HG02943 (cell line): ENCODE data around the gene TMEM196.
"Not testable (repeated sequence)": the region's sequence is repeated elsewhere in the genome, so short reads cannot be mapped to it uniquely, and the experiment has no call there.

Experiments used
- ATAC-seq: cut with Tn5 transposase; IDR thresholded peaks from one replicate; pipeline ENCODE4 v1.9.1; 2021; ENCODE audit warnings: mild to moderate bottlenecking, low read depth, moderate library complexity; ENCODE audit not compliant: unreplicated experiment

The TMEM196 gene

DNA sequence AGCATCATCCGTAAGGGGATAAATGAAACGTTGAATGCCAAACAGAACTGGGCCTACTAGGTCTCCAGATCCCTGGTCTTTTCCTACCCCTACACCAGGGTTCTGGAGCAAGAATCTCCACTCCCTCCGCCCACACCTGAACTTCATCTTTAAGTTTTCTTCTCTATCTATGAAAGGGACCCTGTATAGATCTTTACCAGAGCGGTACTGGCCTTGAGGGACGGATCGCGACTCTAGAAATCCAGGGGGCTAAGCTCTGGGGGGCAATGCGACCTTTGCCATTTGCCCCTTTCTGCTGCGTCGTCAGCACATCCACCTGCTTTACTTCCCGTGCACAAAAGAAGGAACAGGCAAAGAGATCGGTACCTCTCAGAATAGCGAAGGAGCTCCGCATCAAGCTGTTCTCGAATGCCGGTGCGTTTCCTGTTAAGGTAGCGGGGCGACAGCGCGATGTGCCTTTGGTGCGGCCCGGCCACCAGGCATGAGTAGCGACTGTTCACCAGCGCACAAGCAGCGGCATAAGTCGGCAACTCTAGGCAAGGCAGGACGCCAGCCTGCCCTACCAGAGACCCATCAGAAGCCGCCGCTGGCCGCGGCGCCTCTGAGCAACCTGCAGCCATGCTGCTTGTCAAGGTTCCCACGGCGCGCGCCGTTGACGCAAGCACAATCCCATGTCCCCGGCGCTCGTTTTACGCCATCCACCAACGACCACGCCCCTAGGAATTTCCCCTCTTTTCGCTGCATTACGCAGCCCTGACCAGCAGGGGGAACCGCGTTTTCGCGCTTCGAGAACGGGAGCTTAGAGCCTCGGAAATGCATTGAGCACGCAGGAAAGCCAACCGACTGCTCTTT lies 64.8 kb downstream of the TMEM196 start, which contains the start of gene POLR1F:
Gene POLR1F, minus strand, starts transcription at position 641 of the 852 bp plus-strand sequence. Its CDS starts 21 bp downstream, at position 620.
- peak; percentile 99 for ATAC-seq

DNA sequence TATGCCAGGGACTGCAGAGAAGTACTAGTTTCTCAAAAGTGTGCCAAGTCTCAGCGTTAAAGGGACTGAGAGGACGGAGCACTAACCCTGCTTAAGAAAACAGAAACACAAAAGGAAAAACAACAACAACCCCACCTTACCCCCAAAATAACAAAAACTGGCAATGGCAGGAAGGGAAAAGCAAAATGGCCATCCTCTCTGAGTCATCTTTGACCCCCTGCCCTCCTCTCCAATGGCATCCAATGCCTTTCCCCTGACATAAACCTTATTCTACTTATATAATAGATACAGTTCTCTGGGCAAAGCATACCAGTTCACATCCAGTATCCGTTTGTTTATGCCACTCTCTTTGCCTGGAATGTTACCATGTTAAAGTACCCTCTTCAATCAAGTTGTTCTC lies 66.2 kb downstream of the TMEM196 start:
- no peak for ATAC-seq

DNA sequence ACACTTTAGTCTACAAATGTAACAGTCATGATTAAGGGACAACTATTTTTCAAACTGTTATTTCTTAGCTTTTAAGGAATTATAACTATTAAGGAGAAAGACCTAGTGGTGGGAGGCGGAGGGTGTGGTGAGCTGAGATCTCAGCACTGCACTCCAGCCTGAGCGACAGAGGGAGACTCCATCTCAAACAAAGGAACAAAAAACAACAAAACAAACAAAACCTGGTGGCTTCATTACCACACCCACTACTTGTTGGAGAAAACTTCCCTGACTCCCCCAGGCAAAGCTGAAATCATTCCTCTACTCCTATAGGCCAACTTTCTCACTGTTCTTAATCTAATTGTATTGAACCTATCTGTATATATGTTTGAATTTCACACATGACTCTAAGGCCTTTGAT lies 67.8 kb downstream of the TMEM196 start:
- no peak for ATAC-seq

GRCh38 chr7:19701471-19701870 lies 71.9 kb downstream of the TMEM196 start:
- ATAC-seq: no peak

DNA sequence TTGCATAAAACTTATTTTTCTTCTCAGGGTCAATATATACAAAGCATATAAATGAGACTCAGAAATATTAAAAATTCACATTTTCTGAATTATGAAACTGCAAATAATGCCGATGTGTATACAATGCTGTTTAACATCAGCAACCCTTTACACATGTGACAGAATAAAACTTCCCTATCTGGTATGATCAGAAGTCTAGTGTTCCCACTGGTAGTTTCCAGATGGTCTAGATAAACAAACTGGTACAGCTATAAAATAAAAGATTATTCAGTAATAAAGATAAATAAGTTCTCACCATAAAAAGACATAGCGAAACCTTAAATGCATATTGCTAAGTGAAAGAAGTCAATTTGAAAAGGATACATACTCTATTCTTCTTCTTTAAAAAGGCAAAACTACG lies 72.5 kb downstream of the TMEM196 start:
- no peak for ATAC-seq

GRCh38 chr7:19698331-19698730 lies 75.1 kb downstream of the TMEM196 start:
- no peak for ATAC-seq

GRCh38 chr7:19696926-19697325 lies 76.5 kb downstream of the TMEM196 start:
- no peak for ATAC-seq

DNA sequence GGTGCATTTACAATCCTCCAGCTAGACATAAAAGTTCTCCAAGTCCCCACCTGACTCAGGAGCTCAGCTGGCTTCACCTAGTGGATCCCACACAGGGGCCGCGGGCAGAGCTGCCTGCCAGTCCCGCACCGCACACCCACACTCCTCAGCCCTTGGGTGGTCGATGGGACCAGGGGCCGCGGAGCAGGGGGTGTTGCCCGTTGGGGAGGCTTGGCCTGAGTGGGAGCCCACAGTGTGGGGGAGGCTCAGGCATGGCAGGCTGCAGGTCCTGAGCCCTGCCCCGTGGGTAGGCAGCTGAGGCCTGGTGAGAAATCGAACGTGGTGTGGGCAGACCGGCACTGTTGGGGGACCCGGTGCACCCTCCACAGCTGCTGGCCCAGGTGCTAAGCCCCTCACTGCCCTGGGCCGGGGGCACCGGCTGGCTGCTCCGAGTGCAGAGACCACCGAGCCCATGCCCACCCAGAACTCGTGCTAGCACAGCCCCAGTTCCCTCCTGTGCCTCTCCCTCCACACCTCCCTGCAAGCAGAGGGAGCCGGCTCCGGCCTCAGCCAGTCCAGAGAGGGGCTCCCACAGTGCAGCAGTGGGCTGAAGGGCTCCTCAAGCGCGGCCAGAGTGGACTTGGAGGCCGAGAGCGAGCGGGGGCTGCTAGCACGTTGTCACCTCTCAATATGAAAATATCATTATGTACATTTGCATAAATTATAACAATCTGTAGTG lies 81.1 kb downstream of the TMEM196 start:
- ATAC-seq: no peak

- ATAC-seq: no peak
Observed at GRCh38 chr7:19690736-19691135, 82.7 kb downstream of the TMEM196 start.

- ATAC-seq: not testable (repeated sequence)
Observed at GRCh38 chr7:19689130-19689529, 84.3 kb downstream of the TMEM196 start.

DNA sequence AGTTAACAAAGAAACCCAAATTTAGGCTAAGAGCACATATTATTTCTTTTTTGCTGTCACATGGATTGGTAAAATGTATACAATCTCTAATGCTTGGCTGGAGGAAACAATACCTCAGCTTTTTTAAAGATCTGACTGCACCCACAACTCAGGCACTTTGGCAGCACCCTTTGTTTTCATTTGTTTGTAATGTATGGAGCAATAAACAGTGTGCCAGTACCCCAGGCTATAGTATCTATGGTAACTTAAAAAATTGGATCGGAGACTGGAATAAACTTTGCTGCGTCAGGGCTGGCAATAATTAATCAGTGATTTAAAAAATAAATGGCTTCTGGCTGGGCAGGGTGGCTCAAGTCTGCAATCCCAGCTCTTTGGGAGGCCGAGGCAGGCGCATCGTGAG lies 91.8 kb downstream of the TMEM196 start:
- ATAC-seq: no peak

- no peak for ATAC-seq
Observed at GRCh38 chr7:19677180-19677579, 96.2 kb downstream of the TMEM196 start.

DNA sequence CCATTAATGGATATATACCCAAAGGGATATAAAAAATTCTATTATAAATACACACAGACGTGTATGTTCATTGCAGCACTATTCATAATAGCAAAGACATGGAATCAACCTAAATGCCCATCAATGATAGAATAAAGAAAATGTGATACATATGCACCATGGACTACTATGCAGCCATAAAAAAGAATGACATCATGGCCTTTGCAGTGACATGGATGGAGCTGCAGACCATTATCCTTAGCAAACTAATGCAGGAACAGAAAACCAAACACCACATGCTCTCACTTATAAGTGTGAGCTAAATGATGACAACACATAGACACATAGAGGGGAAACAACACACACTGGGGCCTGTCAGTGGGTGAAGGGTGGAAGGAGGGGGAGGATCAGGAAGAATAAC lies 97.6 kb downstream of the TMEM196 start:
- ATAC-seq: no peak

GRCh38 chr7:19674266-19674960 lies 99.0 kb downstream of the TMEM196 start:
- no peak for ATAC-seq

GRCh38 chr7:19670806-19671205 lies 102.6 kb downstream of the TMEM196 start:
- no peak for ATAC-seq
